Skeletal muscle satellite cell (primary cell): ENCODE data around the gene KCNAB1.
"Not testable (repeated sequence)": the region's sequence is repeated elsewhere in the genome, so short reads cannot be mapped to it uniquely, and the experiment has no call there.

Experiments
- H3K27me3 ChIP-seq: 2 replicates; pipeline ENCODE4 v1.7.0; 2013; ENCODE audit warnings: low read length; ENCODE audit not compliant: control insufficient read depth, insufficient read depth
- H3K36me3 ChIP-seq: 2 replicates; pipeline ENCODE4 v1.7.0; 2013; ENCODE audit warnings: mild to moderate bottlenecking, control low read depth, low read length; ENCODE audit not compliant: insufficient read depth
- H3K4me1 ChIP-seq: 2 replicates; pipeline ENCODE4 v1.7.0; 2013; ENCODE audit warnings: low read length; ENCODE audit not compliant: control insufficient read depth, insufficient read depth
- H3K4me2 ChIP-seq: 2 replicates; pipeline ENCODE4 v1.7.0; 2013; ENCODE audit warnings: mild to moderate bottlenecking, low read length
- H3K4me3 ChIP-seq: 2 replicates; pipeline ENCODE4 v1.7.0; 2013; ENCODE audit warnings: low read length
- H3K9ac ChIP-seq: 2 replicates; pipeline ENCODE4 v1.7.0; 2013; ENCODE audit warnings: mild to moderate bottlenecking, low read depth, low read length, moderate library complexity
- H3K9me3 ChIP-seq: replicated peaks from 2 replicates; pipeline ENCODE4 v1.7.0; 2013; ENCODE audit warnings: mild to moderate bottlenecking, control low read depth, low read length

KCNAB1 gene

DNA sequence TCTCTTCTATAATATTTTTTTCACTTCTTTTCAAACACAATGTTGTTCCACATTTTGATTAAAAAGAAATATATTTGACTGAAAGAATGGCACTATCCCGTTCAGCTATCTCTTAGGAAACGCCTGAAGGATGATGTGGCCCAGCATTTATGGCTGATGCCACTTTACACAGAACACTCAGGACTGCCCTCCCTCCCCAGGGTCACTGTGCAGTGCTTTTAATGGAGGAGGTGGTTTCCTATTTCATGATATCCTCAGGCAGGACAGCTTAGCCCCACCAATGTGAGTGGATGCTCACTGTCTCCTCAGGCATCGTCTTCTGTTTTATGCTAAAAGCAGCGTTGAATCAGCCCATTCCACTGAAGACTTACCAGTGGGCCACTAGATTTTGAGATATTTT lies 135.9 kb downstream of the KCNAB1 start:
- H3K4me3 ChIP-seq = no peak overlapping the region
- no peaks in the 10 kb centered on the region for H3K9me3 ChIP-seq
- H3K9ac ChIP-seq = no peak overlapping the region
- no peak overlapping the region for H3K4me2 ChIP-seq
- H3K4me1 ChIP-seq = no peaks in the 10 kb centered on the region
- no peaks in the 10 kb centered on the region for H3K27me3 ChIP-seq
- no peaks in the 10 kb centered on the region for H3K36me3 ChIP-seq

DNA sequence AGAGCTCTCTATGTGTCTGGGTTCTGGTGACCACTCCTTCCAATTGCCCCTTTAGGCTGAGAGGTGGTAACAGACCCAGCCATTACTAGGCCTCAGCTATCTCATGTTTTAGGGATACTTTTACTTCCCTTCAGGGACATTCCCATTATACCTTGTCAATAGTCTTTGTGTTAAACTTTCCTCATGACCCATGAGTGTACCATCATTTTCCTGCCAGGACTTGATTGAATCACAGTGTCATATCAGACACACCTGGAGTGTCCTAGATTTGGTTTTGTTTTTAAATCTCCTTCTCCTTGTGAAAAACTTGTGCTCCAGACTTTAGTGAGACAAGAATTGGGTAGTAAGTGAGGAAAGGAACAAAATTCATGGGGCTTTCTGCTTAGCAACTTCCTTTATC lies 136.6 kb downstream of the KCNAB1 start:
- Histone ChIP-seq H3K4me2 (no peak overlapping the region), H3K9ac (no peak overlapping the region), H3K4me1 (no peaks in the 10 kb centered on the region), H3K36me3 (no peaks in the 10 kb centered on the region), H3K27me3 (no peaks in the 10 kb centered on the region), H3K9me3 (no peaks in the 10 kb centered on the region), H3K4me3 (no peak overlapping the region)

DNA sequence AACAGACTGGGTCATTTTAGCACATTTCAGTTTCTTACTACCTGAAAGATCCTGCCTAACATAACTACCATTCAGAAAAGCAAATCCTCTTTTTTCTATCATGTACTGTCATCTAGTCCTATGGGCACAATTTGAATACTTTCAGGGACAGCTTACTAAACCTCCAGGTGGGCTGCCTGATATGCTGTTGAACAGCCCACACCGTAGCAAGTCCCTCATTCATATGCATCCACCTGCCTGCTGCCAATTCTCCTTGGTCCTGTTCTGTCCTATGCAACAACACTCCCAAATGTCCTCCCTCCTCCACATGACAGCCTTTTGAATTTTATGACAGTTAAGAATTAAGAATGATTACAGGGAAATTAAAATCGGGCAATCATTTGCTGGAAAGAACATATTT lies 137.9 kb downstream of the KCNAB1 start:
- Histone ChIP-seq H3K4me3 (no peak overlapping the region), H3K27me3 (no peaks in the 10 kb centered on the region), H3K9ac (no peak overlapping the region), H3K36me3 (no peaks in the 10 kb centered on the region), H3K4me2 (no peak overlapping the region), H3K4me1 (no peaks in the 10 kb centered on the region), H3K9me3 (no peaks in the 10 kb centered on the region)

DNA sequence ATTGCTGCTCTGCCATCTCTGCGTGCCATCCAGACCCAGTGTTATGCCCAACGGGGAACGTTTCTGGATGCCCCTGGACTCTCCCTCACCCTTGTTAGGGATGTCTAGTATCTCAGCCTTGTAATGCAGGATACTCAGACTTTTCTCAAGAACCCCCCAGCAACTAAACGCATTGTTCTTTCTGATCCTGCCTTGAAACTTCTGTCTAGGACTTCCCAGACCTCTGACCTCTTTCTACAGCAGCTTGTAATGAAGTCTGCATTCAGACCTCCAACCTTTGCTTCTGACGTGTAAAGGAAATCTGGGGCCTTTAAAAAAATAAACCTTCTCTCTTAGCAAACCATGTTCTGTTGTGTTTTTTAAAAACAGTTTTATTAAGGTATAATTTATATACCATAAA lies 139.5 kb downstream of the KCNAB1 start:
- Histone ChIP-seq H3K4me1 (no peaks in the 10 kb centered on the region), H3K9me3 (no peaks in the 10 kb centered on the region), H3K4me2 (no peak overlapping the region), H3K27me3 (no peaks in the 10 kb centered on the region), H3K36me3 (no peaks in the 10 kb centered on the region), H3K4me3 (no peak overlapping the region), H3K9ac (no peak overlapping the region)

DNA sequence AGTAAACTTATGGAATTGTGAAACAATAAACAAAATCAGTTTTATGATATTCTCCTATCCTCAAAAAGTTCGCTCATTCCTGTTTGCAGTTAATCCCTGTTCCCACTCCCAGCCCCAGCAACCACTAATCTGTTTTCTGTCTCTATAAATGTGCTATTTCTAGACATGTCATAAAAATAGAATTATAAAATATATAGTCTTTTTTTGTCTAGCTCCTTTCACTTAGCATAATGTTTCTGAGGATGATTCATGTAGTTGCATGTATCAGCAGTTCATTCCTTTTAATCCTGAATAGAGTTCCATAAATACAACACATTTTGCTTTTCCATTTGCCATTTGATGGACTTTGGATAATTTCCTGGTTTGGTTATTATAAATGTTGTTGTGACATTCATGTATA lies 140.0 kb downstream of the KCNAB1 start:
- Histone ChIP-seq H3K9me3 (no peaks in the 10 kb centered on the region), H3K4me2 (no peak overlapping the region), H3K4me1 (no peaks in the 10 kb centered on the region), H3K36me3 (no peaks in the 10 kb centered on the region), H3K4me3 (no peak overlapping the region), H3K27me3 (no peaks in the 10 kb centered on the region), H3K9ac (no peak overlapping the region)

DNA sequence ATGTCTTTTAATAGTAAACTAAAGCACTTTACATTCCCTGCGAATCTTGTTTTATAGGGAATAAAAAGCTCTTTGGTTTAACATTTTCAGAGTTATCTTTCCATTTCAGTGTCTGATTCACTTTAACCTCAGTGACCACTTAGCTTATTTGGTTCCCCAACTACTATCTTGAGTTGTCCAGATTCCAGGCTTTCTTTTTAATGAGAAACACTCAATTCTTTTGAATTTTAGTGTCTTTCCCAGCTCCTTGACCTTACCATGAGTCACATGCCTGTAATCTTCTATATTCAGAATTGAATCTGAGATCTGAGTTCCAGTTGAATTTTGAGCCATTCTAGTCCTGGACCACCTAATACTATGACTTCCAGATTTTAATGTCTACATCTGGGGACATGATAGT lies 144.4 kb downstream of the KCNAB1 start:
- no peaks in the 10 kb centered on the region for H3K27me3 ChIP-seq
- no peaks in the 10 kb centered on the region for H3K36me3 ChIP-seq
- H3K4me1 ChIP-seq = no peaks in the 10 kb centered on the region
- H3K4me3 ChIP-seq = no peak overlapping the region
- no peak overlapping the region for H3K4me2 ChIP-seq
- no peaks in the 10 kb centered on the region for H3K9me3 ChIP-seq
- no peak overlapping the region for H3K9ac ChIP-seq

DNA sequence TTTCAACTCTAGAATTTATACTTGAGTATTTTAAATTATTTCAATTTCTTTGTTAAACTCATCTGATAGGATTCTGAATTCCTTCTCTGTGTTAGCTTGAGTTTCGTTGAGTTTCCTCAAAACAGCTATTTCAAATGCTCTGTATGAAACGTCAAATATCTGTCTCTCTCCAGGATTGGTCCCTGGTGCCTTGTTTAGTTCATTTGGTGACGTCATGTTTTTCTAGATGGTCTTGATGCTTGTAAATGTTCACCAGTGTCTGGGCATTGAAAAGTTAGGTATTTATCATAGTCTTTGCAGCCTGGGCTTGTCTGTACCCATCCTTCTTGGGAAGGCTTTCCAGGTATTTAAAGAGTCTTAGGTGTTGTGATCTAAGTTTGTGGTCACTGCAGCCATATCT lies 151.1 kb downstream of the KCNAB1 start:
- no peak overlapping the region for H3K4me3 ChIP-seq
- H3K9ac ChIP-seq = no peak overlapping the region
- no peaks in the 10 kb centered on the region for H3K9me3 ChIP-seq
- H3K36me3 ChIP-seq = no peaks in the 10 kb centered on the region
- no peaks in the 10 kb centered on the region for H3K4me1 ChIP-seq
- H3K27me3 ChIP-seq = peaks cover 3% of the 10 kb centered on the region
- H3K4me2 ChIP-seq = no peak overlapping the region

DNA sequence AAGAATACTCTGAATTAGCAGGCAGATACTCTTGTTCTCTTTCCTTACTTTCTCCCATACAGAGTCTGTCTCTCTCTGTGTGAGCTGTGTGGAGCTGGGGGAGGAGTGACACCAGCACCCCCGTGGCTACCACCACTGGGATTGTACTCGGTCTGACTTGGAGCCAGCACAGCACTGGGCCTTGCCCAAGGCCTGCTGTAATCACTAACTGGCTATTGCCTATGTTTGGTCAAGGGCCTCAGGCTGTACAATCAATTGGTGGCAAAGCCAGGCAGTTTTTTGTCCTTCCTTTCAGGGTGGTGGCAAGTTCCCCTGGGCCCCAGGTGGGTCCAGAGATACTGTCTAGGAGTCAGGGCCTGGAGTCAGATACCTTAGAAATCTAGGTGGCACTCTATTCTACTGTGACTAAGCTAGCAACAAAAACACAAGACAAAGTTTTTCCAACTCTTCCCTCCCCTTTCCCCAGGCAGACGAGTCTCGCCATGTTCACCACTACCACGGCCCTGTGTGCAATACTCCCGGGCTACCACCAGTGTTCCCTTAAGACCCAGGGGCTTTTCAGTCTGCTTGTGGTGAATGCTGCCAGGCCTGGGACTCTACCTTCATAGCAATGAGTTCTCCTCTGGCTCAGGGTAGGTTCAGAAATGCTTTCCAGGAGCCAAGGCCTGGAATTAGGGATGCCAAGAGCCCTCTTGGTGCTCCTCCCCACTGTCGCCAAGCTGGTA lies 151.8 kb downstream of the KCNAB1 start:
- Histone ChIP-seq H3K9ac (no peak overlapping the region), H3K4me3 (no peak overlapping the region), H3K4me1 (no peaks in the 10 kb centered on the region), H3K27me3 (peaks cover 3% of the 10 kb centered on the region), H3K36me3 (no peaks in the 10 kb centered on the region), H3K4me2 (no peak overlapping the region), H3K9me3 (no peaks in the 10 kb centered on the region)

DNA sequence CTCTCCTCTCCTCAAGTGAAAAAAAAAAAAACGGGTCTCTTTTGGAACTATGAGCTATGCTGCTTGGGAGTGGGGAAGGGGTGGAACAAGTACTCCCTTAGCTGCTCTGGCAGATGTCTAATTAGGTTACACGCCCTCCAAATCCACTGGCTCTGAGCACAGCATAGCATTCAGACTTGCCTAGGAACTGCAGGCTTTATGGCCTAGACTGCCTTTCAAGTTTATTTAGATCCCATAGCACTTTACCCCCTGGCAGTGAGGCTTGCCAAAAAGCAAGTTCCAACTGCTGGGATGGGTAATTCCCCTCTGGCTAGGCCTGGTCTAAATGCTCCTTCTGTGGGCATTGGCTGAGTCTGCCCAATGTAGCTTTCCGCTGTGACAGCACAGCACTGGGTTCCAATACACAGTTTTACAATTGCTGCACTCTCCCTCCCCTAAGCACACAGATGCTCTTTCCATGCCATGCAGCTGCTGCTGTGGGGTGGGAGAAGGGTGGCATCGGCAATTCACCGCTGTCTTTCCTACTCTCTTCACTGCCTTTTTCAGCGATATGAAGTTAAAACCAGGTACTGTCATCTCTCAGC lies 152.8 kb downstream of the KCNAB1 start:
- Histone ChIP-seq H3K27me3 (peaks cover 3% of the 10 kb centered on the region), H3K4me2 (no peak overlapping the region), H3K4me3 (no peak overlapping the region), H3K36me3 (no peaks in the 10 kb centered on the region), H3K9ac (no peak overlapping the region), H3K4me1 (no peaks in the 10 kb centered on the region), H3K9me3 (no peaks in the 10 kb centered on the region)

DNA sequence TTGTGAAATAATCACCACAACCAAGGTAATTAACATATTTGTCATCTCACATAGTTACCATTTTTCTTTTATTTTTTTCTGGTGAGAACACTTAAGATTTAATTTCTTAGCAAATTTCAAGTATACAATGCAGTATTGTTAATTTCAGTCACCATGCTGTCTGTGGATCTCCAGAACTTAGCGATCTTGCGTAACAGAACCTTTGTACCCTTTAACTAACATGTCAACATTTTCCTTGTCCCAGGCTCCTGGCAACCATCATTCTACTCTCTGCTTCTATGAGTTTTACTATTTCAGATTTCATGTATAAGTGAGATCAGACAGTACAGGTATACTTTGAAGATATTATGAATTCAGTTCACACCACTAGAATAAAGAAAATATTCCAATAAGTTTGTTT lies 154.4 kb downstream of the KCNAB1 start:
- no peaks in the 10 kb centered on the region for H3K9me3 ChIP-seq
- no peak overlapping the region for H3K4me2 ChIP-seq
- no peaks in the 10 kb centered on the region for H3K4me1 ChIP-seq
- no peak overlapping the region for H3K4me3 ChIP-seq
- H3K27me3 ChIP-seq = peaks cover 3% of the 10 kb centered on the region
- H3K9ac ChIP-seq = no peak overlapping the region
- H3K36me3 ChIP-seq = no peaks in the 10 kb centered on the region

DNA sequence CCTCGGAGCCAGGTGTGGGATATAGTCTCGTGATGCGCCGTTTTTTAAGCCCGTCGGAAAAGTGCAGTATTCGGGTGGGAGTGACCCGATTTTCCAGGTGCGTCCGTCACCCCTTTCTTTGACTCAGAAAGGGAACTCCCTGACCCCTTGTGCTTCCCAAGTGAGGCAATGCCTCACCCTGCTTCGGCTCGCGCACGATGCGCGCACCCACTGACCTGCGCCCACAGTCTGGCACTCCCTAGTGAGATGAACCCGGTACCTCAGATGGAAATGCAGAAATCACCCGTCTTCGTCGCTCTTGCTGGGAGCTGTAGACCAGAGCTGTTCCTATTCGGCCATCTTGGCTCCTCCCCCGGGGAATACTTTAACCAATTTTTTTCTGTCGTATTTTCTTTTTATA lies 164.3 kb downstream of the KCNAB1 start:
- not testable (repeated sequence) for H3K9me3 ChIP-seq, H3K36me3 ChIP-seq, H3K4me2 ChIP-seq, H3K27me3 ChIP-seq, H3K4me1 ChIP-seq, H3K9ac ChIP-seq, H3K4me3 ChIP-seq

DNA sequence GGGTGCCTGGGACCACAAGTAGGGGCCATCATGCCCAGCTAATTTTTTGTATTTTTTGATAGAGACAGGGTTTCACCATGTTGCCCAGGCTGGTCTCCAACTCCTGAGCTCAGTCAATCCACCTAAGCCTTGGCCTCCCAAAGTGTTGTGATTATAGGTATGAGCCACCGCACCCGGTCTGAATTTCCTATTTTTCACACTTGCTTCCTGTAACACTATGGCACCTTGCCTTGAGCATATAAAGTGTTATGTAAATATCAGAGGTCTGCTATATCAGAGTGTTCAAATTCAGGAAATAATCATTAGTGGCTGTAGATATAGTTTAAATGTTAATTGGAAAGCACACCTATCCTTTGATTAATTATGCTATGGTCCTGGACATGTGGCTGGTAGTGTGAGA lies 165.2 kb downstream of the KCNAB1 start:
- Histone ChIP-seq H3K9ac (no peak overlapping the region), H3K4me1 (no peaks in the 10 kb centered on the region), H3K27me3 (peaks cover 18% of the 10 kb centered on the region), H3K4me3 (no peak overlapping the region), H3K36me3 (no peaks in the 10 kb centered on the region), H3K4me2 (no peak overlapping the region), H3K9me3 (no peaks in the 10 kb centered on the region)
